Activated T-cell treated with anti-CD3 and anti-CD28 coated beads for 1 hour (primary cell): ENCODE data around the gene LRRN3.

ENCODE experiments used
- DNase-seq: peaks from one replicate; pipeline ENCODE4 v3.0.0-alpha.2; 2020; ENCODE audit warnings: low read depth

LRRN3 gene

GRCh38 chr7:111107579-111107978 is 16.7 kb downstream of the LRRN3 start:
- DNase-seq = no peak

- no peak for DNase-seq
Observed at GRCh38 chr7:111108000-111108399, 17.1 kb downstream of the LRRN3 start.

GRCh38 chr7:111108496-111108895 is 17.6 kb downstream of the LRRN3 start:
- no peak for DNase-seq

GRCh38 chr7:111112439-111112838 is 21.5 kb downstream of the LRRN3 start:
- DNase-seq = no peak

DNA sequence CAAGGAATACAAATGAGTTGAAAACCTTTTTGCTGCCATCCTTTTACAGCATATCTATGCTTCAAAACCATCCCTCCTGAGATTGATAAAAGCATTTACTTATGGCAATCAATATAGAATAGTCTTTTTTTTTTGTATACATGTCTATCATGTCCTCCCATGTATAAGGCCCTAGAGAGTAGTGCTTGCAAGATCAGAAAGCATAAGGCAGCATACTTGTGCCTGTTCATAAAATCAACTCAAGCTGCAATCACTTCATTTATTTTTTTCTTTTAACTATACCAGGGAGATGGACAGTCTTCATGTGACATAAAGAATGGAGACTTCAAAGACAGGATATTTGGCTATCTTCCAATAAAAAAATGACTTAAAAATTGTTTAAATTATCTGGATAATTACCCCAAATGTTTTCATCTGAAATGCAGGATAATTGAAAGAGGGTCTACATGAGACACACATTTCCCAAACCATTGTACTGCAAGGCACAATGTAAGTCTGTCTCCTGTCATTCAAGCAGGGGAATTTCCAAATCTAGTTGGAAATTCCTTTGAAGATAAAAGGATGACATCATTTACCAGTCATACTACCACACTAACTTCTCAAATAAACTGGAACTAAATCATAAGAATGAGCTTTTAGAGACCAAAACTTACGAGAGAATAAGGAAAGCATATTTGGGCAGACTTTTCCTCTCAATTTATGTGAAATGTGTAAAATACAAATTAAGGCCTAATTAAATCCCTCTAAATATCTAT is 22.5 kb downstream of the LRRN3 start:
- no peak for DNase-seq

- no peak for DNase-seq
Observed at GRCh38 chr7:111115966-111116365, 25.0 kb downstream of the LRRN3 start.

- DNase-seq = no peak
Observed at GRCh38 chr7:111126987-111127386, 36.1 kb downstream of the LRRN3 start.

DNA sequence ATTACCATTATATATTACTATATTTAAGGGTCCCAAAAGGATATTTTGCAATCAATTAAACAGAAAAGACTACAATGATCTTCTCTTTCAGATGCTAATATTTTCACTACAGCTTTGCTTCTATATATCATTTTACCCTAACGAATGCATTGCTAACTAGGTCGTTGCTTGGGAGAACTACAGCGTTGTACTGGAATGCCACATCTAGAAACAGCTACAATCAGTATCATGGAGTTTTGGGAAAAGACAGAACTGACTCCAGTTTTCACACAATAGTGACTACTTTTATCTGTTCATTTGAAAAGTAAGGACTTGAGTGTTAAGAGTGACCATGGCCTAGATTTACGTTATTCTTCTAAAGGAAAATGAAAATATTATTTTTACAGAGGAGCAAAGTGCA is 38.5 kb downstream of the LRRN3 start:
- DNase-seq = no peak

DNA sequence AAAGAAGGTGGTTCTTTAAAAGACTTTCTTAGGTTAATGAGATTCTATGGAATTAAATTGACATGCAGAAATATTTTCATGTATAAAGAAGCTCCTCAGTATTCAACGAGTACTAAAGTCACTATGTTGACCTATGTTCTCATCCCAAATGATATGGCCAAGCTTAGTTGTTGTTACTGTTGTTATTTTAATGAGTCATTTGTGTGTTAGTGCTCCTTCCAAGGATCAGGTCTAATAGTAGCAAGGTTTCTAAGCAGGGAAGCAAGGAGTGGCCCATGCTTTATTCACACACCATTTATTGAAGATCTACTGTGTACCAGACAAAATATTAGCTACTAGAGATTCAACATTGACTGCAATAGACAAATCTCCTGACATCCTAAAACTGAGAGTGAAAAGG is 41.9 kb downstream of the LRRN3 start:
- no peak for DNase-seq

DNA sequence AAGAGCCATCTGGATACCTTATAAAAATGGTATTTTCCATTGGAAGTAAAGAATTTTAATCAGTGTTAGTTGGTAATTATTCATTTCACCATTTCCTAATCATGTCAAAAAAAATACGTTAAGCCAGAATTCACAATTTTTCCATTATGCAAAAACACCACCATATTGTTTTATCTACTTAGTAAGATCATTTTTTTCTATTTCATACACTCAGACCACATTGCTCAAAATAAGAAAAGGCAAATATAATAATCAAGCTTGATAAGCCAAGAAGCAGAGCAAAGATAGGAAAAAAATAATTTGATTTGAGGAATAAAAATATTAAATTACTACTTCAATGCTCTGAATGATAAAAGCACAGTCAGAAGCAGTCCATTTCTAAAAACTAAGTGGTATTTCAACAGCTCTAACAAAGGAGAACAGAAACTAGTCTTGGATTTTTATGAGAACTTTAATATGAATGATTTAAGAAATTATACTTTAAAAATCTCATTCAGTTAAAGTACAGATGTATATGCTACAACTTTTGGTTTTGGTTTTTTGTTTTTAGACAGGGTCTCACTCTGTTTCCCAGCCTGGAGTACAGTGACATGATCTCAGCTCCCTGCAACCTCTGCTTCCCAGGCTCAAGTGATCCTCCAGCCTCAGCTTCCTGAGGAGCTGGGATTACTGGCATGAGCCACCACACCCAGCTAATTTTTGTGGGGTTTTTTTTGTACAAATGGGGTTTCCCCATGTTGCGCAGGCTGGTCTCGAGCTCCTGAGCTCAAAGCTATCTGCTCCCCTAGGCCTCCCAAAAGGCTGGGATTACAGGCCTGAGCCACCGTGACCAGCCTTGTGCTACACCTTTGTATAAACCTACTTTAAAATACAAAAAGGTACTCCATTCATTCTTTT is 46.6 kb downstream of the LRRN3 start:
- no peak for DNase-seq

DNA sequence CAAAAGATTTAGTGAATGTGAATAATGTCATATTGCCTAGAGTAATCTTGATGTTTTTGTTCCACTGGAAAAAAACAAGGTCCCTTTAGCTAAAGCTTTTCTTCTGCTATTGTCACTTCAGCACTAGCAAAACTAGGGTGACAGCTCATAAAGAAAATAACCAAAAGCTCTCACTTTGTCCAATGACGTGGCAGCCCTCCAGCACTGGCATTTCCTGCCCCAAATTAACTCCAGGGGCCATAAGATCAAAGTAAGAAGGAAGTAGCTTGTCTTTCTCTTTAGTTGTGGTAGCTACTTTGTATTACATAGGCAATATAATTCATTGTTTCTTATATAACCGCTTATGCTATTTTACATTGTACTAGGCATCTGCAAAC is 47.3 kb downstream of the LRRN3 start:
- DNase-seq = no peak

DNA sequence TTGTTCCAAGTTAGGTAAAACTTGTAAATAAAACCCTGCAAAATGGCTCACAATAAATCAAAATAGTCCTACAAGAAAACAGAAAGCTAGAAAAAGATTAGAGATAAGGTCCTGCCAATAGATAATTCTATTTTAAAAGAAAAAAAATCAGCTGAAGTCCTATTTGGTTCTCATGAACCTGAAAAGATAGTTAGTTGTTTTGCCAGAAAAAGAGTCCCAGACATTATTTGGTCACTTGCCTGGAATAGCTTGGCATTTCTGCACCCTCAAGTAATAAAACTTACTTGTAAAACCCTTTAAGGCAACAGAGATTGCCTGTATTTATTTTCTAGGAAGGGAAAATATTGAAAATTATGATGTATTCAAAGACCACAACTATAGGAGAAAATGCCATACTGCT is 47.7 kb downstream of the LRRN3 start:
- no peak for DNase-seq

DNA sequence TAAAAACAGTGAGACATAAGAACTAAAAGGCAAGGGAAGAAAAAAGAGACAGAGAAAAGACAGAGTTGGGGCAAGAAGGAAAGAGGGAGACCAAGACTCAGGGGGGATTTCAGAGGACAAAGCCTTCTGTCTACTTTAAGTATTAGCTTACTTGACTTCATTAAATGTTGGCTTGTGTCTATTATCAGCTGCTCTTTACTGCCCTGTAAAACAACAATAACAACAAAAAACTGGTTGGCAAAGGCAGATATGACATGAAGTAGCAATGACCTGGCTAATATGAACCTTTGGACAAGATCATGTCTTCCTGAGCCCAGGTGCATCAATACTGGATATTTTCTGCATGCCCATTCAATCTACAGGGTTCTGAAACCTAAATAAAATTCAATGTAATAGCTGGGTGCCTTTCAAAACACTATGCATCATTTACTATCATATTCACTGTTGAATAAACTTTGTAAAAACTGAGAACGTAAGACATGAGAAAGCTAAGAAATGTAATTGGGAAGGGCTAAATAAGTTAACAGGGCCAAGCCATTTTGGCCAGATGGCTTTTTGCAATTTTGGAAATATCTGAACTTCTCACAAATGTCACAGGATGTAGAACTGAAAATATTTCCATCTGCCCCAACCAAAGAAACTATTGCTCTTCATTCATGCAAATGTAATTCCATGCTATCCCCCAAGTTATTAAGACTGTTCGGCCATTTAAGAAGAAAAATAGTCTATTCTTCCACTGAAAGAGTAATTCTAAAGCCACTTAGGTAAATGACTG is 49.4 kb downstream of the LRRN3 start:
- DNase-seq = no peak

DNA sequence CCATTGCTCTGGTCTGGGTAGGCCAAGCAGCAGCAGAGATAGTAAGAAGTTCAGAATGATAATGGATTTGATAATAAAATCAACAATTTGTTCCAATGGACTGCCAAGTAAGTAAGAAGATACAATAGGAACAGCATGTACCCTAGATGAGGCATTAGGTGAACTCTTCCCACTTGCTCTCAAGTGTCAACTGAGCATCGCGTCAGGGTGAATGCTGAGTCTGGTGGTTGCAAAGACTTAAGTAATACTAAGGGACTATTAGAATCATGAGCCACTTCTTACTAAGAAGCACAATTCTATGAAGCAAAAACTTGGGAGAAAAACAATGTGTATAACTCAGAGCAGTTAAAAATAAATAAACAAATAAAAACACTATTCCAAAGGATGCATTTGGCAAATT is 54.5 kb downstream of the LRRN3 start:
- no peak for DNase-seq

DNA sequence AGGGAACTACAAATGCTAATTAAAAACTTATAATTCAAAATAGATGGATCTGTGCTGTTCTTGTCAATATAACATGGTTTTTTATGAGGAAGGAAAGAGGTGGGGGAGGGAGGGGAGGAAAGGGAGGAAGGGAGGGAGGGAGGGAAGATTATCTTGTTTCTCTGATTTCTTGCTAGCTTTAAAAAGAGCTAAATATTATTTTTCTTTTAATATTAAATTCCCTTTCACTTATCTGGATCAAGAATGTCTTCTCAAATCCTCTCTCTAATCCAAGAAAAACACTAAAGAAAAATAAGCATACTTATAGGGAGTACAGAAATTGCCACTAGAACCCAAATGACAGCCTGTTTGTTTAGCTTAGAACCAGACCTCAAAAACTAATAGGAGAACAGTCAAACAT is 55.2 kb downstream of the LRRN3 start:
- no peak for DNase-seq

DNA sequence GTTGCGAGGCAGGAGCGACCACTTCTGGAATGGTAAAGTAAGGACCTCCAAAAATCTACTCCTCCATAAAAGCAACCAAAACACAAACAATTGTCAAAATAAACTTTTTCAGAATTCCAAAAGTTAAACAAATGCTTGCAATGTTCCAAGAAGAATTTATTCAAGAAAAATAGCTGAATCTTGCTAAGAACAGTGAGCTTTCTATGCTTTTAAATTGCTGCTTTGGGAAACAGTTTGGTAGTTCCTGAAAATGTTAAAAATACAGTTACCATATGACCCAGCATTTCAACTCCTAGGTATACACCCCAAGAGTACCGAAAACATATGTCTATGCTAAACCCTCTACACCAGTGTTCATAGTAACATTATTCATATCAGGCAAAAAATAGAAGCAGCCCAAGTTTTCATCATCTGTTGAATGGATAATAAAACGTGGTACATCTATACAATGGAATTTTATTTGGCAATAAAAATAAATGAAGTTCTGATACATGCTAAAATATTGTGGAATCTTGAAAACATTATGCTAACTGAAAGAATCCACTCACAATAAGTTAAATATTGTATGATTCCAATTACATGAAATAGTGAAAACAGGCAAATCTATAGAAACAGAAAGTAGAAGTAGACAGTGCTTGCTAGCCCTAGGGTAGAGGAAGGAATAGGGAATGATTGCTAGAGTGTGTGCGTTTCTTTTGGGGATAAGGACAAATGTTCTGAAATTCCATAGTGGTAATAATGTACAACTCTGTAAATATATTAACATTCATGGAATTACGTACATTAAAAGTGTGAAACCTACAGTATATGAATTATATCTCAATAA is 57.0 kb downstream of the LRRN3 start:
- no peak for DNase-seq

DNA sequence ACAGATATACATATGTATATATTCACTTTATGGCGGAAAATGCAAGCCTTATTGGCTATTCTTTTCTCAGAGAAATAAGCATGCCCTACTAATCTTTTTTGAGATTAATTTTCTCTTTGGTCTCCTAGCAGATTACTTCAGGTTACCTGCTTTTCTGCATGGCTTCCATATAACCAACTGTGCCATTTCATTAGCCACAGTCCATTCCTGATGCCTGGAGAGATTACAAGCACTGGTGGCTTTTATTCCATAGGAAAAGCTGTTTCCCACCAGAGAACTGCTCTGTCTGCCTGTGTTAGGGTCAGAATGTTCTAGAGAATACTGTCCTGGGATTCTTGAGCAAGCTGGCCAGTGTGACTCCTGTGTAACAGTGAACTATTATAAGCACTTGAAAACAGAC is 59.8 kb downstream of the LRRN3 start:
- no peak for DNase-seq

DNA sequence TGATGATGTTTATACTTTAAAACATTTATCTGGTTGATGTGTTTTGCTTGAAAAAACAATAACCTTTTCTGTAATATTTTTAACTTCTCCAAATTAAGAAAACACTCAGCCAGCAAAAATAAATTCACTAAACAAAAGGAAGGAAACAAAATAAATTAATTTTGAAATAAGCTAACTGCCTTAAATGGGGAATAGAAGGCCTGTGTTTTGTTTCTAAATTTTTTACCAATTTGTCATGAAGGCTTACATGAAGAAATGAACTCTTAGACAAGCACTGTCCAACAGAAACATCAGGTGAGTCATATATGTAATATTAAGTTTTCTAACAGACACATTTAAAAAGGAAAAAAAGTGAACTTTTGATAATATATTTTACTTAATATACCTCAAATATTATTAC is 68.5 kb downstream of the LRRN3 start:
- DNase-seq = no peak

GRCh38 chr7:111160297-111160696 is 69.4 kb downstream of the LRRN3 start:
- DNase-seq = no peak

DNA sequence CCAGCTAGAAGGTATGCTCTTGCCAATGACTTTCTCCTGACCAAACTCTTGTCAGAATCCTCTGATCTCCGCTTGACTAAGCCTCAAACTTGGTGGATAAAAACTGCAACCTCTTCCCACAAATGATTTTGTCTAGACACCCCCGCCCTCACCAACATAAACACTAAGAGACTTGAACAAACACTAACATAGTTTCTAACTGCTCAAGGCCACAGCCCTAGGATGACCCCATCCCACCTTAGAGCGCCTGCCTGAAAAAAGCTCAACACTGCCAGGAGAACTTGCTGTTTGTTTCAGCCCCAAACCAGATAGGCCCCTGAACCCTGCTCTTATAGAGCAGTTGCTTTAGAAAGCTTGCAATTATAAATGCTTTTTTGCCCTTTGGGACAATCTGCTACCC is 71.8 kb downstream of the LRRN3 start:
- DNase-seq = no peak

DNA sequence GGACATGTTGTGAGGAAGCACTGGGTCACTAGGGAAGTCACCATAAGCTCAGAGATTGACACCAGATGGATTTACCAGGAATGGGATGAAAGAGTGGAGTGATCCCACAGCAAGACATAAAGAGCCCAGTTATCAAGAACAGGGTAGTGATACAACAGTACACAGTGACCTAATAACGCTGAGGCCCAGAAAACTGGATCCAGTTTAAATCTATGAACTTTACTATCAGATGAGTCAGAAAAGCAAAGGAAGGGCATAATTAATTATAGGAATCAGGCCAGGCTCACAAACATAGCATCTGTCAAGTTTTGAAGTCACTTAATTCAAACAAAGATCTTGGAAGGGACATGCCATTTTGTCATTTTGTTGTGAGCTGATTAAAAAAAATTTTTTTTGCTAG is 73.5 kb downstream of the LRRN3 start:
- no peak for DNase-seq

DNA sequence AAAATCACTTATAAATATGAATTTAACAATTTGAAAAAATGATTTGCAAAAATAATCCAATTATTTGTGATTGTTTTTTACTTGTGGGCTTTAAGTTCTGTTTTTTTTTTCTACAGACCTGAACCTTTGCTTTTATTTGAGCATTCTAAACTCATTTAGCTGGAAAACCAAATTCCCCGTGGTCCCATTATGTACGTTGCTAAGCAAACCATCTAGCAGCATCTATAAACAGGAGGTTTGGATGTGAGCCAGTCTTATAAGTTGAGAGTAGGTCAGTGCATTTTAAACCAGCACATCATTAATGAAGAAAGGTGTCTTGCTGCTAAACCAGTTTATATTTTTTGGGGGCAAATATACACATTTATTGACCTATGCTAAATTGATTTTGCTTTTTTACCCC is 77.3 kb downstream of the LRRN3 start:
- DNase-seq = no peak
